HUES6 (cell line): ENCODE results near the gene DPP7.
A peak's percentile ranks its signal among the peaks of the same experiment; 100 is the strongest.

Experiments
- H3K27ac ChIP-seq: 2 replicates; pipeline ENCODE4 v1.7.0; 2013; ENCODE audit warnings: low read depth, mild to moderate bottlenecking, low read length, inconsistent platforms
- H3K27me3 ChIP-seq: 2 replicates; pipeline ENCODE4 v1.6.1; 2013; ENCODE audit warnings: low read length; ENCODE audit not compliant: control insufficient read depth, insufficient read depth
- H3K36me3 ChIP-seq: 2 replicates; pipeline ENCODE4 v1.6.1; 2013; ENCODE audit warnings: low read length; ENCODE audit not compliant: control insufficient read depth, insufficient read depth
- H3K4me1 ChIP-seq: 2 replicates; pipeline ENCODE4 v1.6.1; 2013; ENCODE audit warnings: low read length; ENCODE audit not compliant: control insufficient read depth, insufficient read depth
- H3K4me3 ChIP-seq: 2 replicates; pipeline ENCODE4 v1.5.1; 2013; ENCODE audit warnings: low read depth, low read length
- H3K9ac ChIP-seq: one replicate; pipeline ENCODE4 v1.6.1; 2013; ENCODE audit warnings: mild to moderate bottlenecking, low read length
- H3K9me3 ChIP-seq: 2 replicates; pipeline ENCODE4 v1.6.1; 2013; ENCODE audit warnings: low read depth, low read length; ENCODE audit not compliant: control insufficient read depth, insufficient read depth

DPP7 gene

DNA sequence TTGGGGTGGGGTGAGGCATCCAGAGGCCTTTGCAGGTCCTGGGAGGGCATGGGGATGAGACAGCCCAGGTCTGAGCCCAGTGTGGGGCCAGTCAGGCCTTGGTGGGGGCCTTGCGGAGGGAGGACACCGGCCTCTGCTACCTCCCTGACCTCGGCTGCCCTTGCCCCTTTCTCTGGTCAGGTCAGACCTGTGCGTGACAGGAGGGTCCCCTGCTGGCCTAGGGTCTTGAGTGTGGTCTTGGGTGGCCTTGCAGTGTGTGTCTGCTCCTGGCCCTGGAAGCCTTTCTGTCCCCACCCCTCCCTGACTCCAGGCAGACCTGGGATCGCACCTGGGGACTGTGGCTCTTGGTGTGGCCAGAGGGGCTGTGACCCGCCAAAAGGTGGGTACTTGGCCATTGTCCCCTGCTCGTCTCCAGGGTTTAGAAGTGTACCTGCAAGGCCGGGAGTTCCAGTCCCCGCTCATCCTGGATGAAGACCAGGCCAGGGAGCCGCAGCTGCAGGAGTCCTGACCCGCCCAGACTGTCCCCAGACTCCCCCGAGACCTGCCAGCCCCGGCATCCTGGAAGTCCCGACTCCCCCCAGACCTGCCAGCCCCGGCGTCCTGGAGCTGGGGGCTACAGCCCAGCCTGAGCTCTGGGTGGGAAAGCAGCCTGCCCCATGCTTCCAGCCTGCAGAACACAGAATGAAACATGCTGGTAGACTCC lies 32.2 kb downstream of the DPP7 start:
- peaks cover 33% of the 10 kb centered on the region for H3K27me3 ChIP-seq
- H3K27ac ChIP-seq: no peak overlapping the region
- H3K9me3 ChIP-seq: no peaks in the 10 kb centered on the region
- peaks cover 22% of the 10 kb centered on the region for H3K36me3 ChIP-seq
- no peak overlapping the region for H3K4me3 ChIP-seq
- no peak overlapping the region for H3K9ac ChIP-seq
- H3K4me1 ChIP-seq: peaks cover 22% of the 10 kb centered on the region

DNA sequence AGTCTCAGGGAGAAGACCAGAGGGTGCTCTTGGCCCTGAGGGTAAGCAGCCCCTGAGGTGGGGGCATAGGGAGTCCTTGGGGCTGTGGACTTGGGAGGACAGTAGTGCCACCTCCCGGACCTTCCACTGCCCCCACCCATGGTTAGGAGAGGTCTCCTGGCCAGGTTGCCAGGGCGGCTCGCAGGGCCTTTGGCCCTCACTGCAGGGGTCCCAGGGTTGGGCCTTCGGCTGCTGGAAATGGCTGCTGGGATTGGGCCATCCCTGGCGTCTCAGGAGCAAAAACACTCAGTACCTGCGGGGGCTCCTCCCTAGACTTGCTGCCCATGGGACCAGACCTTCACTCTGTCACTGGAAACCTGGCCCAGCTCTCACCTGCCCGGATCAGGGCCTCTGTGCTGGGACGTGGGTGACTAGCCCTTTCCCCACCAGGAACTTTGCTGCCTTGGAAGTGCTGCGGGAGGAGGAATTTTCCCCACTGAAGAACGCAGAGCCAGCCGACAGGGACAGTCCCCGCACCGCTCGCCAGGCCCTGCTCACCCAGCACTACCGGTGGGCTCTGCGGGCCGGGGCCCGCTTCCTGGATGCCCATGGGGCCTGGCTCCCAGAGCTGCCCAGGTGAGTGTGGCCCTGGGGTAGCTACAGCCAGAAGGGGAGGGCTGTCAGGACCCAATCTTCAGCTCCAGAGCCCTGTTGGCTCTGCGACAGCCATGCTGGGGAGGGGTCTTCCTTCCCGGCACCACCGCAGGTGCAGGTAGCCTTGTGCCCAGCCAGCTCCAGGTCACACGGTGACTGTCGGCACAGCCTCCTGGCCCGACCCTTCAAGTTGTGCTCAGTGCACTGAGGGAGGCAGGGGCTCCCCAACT lies 34.0 kb downstream of the DPP7 start:
- H3K9me3 ChIP-seq: no peaks in the 10 kb centered on the region
- peaks cover 22% of the 10 kb centered on the region for H3K36me3 ChIP-seq
- H3K4me1 ChIP-seq: peaks cover 23% of the 10 kb centered on the region
- peaks cover 37% of the 10 kb centered on the region for H3K27me3 ChIP-seq
- H3K27ac ChIP-seq: no peak overlapping the region
- no peak overlapping the region for H3K4me3 ChIP-seq
- no peak overlapping the region for H3K9ac ChIP-seq

DNA sequence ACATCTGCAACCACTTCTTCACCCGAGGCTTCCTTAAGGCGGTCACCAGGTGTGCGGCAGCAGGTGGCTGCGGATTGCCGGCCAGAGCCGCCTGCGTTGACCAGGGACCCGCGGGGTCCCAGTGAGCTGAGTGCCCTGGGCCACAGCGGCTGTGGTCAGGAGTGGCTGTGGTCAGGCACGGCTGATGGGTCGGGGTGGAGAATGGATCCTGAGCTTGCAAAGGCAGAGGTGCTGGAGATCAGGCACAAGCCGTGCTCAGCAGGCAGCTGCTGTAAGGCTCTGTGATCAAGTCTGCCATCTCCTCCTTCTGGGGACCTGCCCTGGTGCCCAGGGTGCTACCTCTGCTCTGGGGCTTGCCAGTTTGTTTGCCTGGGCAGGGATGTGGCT lies 35.1 kb downstream of the DPP7 start:
- Histone ChIP-seq H3K4me1 (peaks cover 32% of the 10 kb centered on the region), H3K27me3 (peaks cover 37% of the 10 kb centered on the region), H3K4me3 (no peak overlapping the region), H3K36me3 (peaks cover 22% of the 10 kb centered on the region), H3K9ac (no peak overlapping the region), H3K27ac (no peak overlapping the region), H3K9me3 (no peaks in the 10 kb centered on the region)

DNA sequence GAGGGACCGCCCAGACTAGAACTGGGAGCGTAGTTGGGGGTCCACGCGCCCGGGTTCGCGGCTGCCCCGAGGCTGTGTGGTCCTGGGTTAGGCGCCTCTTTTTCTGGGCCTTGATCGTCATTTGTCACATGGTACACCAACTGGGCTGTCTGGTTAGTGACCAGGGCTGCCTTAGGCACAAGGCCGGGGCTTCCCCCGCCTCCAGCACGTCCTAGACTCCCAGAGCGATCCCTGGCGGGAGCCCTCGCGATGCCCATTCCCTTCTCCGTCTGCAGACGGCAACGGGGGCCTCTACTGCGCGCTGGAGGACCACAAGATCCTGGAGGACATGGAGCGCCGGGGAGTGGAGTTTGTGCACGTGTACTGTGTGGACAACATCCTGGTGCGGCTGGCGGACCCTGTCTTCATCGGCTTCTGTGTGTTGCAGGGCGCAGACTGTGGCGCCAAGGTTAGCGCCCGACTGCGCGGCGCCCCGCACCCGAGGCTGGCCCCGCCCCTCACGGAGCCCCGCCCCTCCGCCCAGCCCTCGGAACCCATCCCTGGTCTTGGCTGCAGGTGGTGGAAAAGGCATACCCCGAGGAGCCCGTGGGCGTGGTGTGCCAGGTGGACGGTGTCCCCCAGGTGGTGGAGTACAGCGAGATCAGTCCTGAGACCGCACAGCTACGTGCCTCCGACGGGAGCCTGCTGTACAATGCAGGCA lies 35.7 kb downstream of the DPP7 start:
- Histone ChIP-seq H3K4me3 (peak overlapping the region; percentile 61), H3K27ac (no peak overlapping the region), H3K9me3 (no peaks in the 10 kb centered on the region), H3K36me3 (peaks cover 22% of the 10 kb centered on the region), H3K9ac (no peak overlapping the region), H3K4me1 (peaks cover 30% of the 10 kb centered on the region), H3K27me3 (peaks cover 37% of the 10 kb centered on the region)

DNA sequence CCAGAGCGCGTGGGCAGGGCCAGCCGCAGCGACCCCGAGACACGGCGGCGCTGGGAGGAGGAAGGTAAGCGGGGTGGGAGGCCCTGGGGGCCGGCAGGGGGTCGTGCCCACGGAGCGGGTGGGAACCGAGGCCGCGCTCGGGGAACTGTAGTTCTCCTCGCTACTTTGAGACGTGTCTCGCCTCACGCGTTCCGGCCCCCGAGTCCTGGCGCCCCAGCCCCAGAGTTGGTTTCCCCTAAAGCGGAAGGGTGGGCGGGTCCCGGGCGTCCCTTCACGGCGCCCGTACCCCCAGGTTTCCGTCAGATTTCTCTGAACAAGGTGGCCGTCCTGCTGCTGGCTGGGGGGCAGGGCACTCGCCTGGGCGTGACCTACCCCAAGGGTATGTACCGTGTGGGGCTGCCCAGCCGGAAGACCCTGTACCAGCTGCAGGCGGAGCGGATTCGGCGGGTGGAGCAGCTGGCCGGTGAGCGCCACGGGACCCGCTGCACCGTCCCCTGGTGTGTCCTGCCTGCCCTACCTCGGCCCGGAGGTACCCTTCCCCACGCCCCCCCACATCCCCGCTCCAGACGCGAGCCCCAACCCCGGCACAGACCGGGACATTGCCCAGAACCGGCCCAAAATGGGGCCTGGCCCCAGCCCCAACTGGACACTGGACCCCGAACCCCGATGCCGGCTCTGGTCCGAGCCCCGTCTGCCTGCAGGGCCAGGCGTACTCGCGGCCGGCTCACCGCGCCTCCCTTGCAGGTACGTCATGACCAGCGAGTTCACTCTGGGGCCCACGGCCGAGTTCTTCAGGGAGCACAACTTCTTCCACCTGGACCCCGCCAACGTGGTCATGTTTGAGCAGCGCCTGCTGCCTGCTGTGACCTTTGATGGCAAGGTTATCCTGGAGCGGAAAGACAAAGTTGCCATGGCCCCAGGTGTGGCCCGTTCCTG lies 36.5 kb downstream of the DPP7 start:
- Histone ChIP-seq H3K9me3 (no peaks in the 10 kb centered on the region), H3K36me3 (peaks cover 22% of the 10 kb centered on the region), H3K4me3 (peak overlapping the region; percentile 61), H3K9ac (peak overlapping the region; percentile 62), H3K4me1 (peaks cover 22% of the 10 kb centered on the region), H3K27ac (no peak overlapping the region), H3K27me3 (peaks cover 37% of the 10 kb centered on the region)

DNA sequence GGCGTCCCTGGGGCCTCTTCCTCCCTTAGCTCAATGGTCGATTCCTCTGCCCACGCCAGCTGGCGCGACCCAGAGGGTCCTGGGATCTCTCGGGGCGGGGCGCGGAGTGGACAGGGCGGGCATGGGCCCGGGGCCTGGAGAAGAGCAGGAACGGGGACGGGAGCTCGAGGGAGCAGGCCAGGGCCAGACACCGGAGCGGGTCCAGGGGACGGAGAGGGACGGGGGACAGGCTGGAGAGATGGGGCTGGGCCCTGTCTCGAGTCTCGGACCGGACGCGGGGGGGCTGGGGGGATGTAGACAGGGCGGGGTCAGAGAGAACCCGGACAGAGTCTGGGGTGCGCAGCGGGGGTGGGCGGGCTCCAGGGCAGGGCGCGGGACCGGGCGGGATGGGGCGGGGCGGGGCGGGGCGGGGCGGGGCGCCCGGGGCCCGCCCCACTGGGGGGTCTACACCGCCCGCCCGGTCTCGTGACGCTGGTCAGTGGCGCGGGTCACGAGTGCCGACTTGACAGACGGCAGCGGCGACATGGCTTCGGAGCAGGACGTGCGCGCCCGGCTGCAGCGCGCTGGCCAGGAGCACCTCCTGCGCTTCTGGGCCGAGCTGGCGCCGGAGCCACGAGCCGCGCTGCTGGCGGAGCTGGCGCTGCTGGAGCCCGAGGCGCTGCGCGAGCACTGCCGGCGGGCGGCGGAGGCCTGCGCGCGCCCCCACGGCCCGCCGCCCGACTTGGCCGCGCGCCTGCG lies 37.4 kb downstream of the DPP7 start, which contains the start of gene UAP1L1:
Gene UAP1L1, plus strand, starts transcription at position 508 of the 738 bp plus-strand sequence. Its CDS starts 16 bp downstream, at position 524.
- H3K9ac ChIP-seq: peak within 1 kb of the TSS; percentile 62
- peaks cover 22% of the 10 kb centered on the region for H3K4me1 ChIP-seq
- H3K4me3 ChIP-seq: peak within 1 kb of the TSS; percentile 61
- H3K36me3 ChIP-seq: peaks cover 19% of the 10 kb centered on the region
- no peaks in the 10 kb centered on the region for H3K9me3 ChIP-seq
- H3K27me3 ChIP-seq: peaks cover 37% of the 10 kb centered on the region
- no peak within 1 kb of the TSS for H3K27ac ChIP-seq

DNA sequence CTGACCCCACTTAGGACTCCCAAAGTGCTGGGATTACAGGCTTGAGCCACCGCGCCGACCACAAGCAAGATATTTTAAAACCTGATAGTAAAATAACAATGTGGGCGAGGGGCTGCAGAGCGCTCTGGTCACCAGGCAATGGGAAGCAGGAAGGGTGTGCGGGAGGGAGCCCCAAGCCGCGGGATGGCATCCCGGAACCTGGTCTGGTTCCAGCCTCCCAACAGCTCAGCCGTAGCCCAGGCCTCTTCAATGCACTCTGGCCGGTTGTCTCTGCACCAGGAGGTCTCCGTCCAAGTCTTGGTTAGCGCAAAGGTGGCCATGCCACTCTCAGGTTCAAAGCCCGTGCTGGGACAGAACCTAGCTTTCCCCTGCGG lies 37.9 kb downstream of the DPP7 start:
- Histone ChIP-seq H3K4me3 (peak overlapping the region; percentile 61), H3K27ac (no peak overlapping the region), H3K36me3 (peaks cover 13% of the 10 kb centered on the region; the same call in 1 of the 2 replicates), H3K27me3 (peaks cover 37% of the 10 kb centered on the region), H3K9me3 (no peaks in the 10 kb centered on the region), H3K9ac (peak overlapping the region; percentile 56), H3K4me1 (peaks cover 22% of the 10 kb centered on the region)

DNA sequence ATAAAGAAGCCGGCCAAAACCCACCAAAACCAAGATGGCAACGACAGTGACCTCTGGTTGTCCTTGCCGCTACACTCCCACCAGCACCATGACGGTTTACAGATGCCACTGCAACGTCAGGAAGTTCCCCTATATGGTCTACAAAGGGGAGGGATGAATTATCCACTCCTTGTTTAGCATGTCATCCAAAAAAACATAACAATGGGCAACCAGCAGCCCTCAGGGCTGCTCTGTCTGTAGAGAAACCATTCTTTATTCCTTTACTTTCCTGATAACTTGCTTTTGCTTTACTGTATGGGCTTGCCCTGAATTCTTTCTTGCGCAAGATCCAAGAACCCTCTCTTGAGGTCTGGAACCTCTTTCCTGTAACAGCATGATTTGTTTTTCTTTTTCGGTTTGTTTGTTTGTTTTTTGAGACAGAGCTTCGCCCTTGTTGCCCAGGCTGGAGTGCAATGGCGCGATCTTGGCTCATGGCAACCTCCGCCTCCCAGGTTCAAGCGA lies 39.2 kb downstream of the DPP7 start:
- H3K9ac ChIP-seq: peak overlapping the region; percentile 46
- peaks cover 8% of the 10 kb centered on the region; the same call in 1 of the 2 replicates for H3K36me3 ChIP-seq
- H3K9me3 ChIP-seq: no peaks in the 10 kb centered on the region
- no peak overlapping the region for H3K4me3 ChIP-seq
- peak overlapping the region; percentile 54; the same call in 1 of the 2 replicates for H3K27ac ChIP-seq
- H3K27me3 ChIP-seq: peaks cover 34% of the 10 kb centered on the region
- peaks cover 30% of the 10 kb centered on the region for H3K4me1 ChIP-seq

DNA sequence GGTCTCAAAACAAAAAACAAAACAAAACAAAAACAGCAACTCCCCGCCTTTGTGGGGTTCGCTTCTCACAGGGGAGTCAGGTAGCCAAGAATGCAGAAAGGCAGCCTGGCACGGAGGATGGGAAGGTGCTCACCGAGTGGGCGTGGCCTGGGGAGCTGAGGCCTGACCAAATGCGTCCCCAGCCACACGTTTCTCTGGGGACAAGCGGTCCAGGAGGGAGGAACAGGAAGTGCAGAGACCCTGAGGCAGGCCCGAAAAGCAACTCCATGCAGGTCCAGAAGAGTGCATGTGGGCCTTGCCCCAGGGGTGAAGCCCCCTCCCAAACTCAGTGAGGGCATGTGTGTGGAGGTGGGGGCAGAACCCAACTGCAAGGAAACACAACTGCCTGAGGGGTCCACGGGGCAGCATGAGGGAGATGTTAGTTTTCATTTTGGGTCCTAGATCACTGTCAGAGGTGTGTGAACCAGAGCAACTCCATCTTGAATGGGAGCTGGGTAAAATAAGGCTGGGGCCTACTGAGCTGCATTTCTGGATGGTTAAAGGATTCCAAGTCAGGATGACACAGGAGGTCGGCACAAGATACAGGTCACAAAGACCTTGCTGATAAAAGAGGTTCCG lies 39.8 kb downstream of the DPP7 start:
- Histone ChIP-seq H3K36me3 (peaks cover 7% of the 10 kb centered on the region; the same call in 1 of the 2 replicates), H3K4me3 (no peak overlapping the region), H3K9ac (peak overlapping the region; percentile 46), H3K4me1 (peaks cover 30% of the 10 kb centered on the region), H3K27me3 (peaks cover 29% of the 10 kb centered on the region), H3K9me3 (no peaks in the 10 kb centered on the region), H3K27ac (peak overlapping the region; percentile 54; the same call in 1 of the 2 replicates)
